SK-N-SH (cell line): ENCODE data around the gene SH2D3A. TPM values are rescaled to one million over a fixed set of nuclear protein-coding genes. Genes with fewer than 3 reads are reported as not detected.

ENCODE experiments used
- CTCF ChIA-PET: fragments of 300-600, 350-600 bp; formaldehyde crosslinking; extraction: SDS; loops from one replicate; lab custom pipeline; 2021; lab: Yijun Ruan, JAX
- POLR2A ChIA-PET: fragments of 350-600 bp; sonication (Branson Sonifier 250); formaldehyde crosslinking; extraction: SDS; loops from one replicate; lab custom pipeline; 2020; ENCODE audit warnings: antibody characterized with exemption, inconsistent platforms; lab: Yijun Ruan, JAX
- DNase-seq: peaks from one replicate; pipeline ENCODE4 v3.0.0; 2012
- H2AFZ ChIP-seq: fragments of 200-600 bp; sonication (generic); 2 replicates; pipeline ENCODE4 v1.8.1; 2016; ENCODE audit warnings: antibody characterized with exemption, mild to moderate bottlenecking, low read depth
- H3F3A ChIP-seq: fragments of 200-600 bp; sonication (generic); replicated peaks from 2 replicates; pipeline ENCODE3; 2016; ENCODE audit warnings: antibody characterized with exemption, mild to moderate bottlenecking; ENCODE audit not compliant: insufficient read depth
- H3K27ac ChIP-seq, 2 experiments: fragments of 200-500 bp in 1 of 2; fragments of 200-600 bp in 1 of 2; sonication (Bioruptor generic) in 1 of 2; sonication (generic), shearing (Covaris generic) in 1 of 2; 2 replicates each; pipeline versions ENCODE4 v1.5.1 to v1.6.1; 2014 to 2016; ENCODE audit warnings: low read depth in 2 of 2, inconsistent platforms in 1 of 2, low read length in 1 of 2, mild to moderate bottlenecking in 1 of 2, mixed read lengths in 1 of 2
- H3K27me3 ChIP-seq: fragments of 200-600 bp; sonication (generic), shearing (Covaris generic); 2 replicates; pipeline ENCODE4 v1.6.1; 2016; ENCODE audit warnings: mixed run types; ENCODE audit not compliant: insufficient read depth
- H3K36me3 ChIP-seq, 2 experiments: fragments of 200-500 bp in 1 of 2; fragments of 200-600 bp in 1 of 2; sonication (Bioruptor generic) in 1 of 2; sonication (generic) in 1 of 2; replicated peaks in 1 of 2; 2 replicates each; pipeline versions ENCODE3 to v1.5.1; 2014 to 2016; ENCODE audit warnings: low read length in 1 of 2, mild to moderate bottlenecking in 1 of 2; ENCODE audit not compliant: insufficient read depth in 2 of 2, control insufficient read depth in 1 of 2
- H3K4me1 ChIP-seq, 2 experiments: fragments of 200-500 bp in 1 of 2; fragments of 200-600 bp in 1 of 2; sonication (Bioruptor generic) in 1 of 2; sonication (generic), shearing (Covaris generic) in 1 of 2; 2 replicates each; pipeline versions ENCODE4 v1.5.1 to v1.6.1; 2014 to 2016; ENCODE audit warnings: low read depth in 1 of 2, low read length in 1 of 2, mixed run types in 1 of 2; ENCODE audit not compliant: insufficient read depth in 2 of 2, control insufficient read depth in 1 of 2
- H3K4me2 ChIP-seq: fragments of 200-600 bp; sonication (generic), shearing (Covaris generic); 2 replicates; pipeline ENCODE4 v1.6.1; 2017; ENCODE audit warnings: mixed run types
- H3K4me3 ChIP-seq, 2 experiments: fragments of 200-500 bp in 1 of 2; fragments of 200-600 bp in 1 of 2; sonication (Bioruptor generic) in 1 of 2; sonication (generic), shearing (Covaris generic) in 1 of 2; 2 replicates each; pipeline versions ENCODE4 v1.5.1 to v1.8.1; 2014 to 2016; ENCODE audit warnings: low read depth in 2 of 2, inconsistent platforms in 1 of 2, low read length in 1 of 2, mild to moderate bottlenecking in 1 of 2, mixed read lengths in 1 of 2, moderate library complexity in 1 of 2
- H3K79me2 ChIP-seq: fragments of 200-600 bp; sonication (generic); 2 replicates; pipeline ENCODE4 v1.8.1; 2017; ENCODE audit warnings: mild to moderate bottlenecking; ENCODE audit not compliant: insufficient read depth
- H3K9ac ChIP-seq: fragments of 200-600 bp; sonication (generic); 2 replicates; pipeline ENCODE4 v1.6.1; 2017; ENCODE audit warnings: mixed run types
- H3K9me2 ChIP-seq: fragments of 200-600 bp; sonication (generic); 2 replicates; pipeline ENCODE4 v1.6.1; 2017; ENCODE audit warnings: mixed run types
- H3K9me3 ChIP-seq: fragments of 200-600 bp; sonication (generic); 2 replicates; pipeline ENCODE4 v1.6.1; 2017; ENCODE audit warnings: mixed run types, mild to moderate bottlenecking, moderate library complexity
- H4K20me1 ChIP-seq: fragments of 200-600 bp; sonication (generic); 2 replicates; pipeline ENCODE4 v1.6.1; 2017; ENCODE audit warnings: mild to moderate bottlenecking, mixed run types; ENCODE audit not compliant: insufficient read depth
- ELF1 ChIP-seq: IDR thresholded peaks from 2 replicates; pipeline ENCODE4 v1.4.0; 2012
- FOXM1 ChIP-seq: IDR thresholded peaks from 2 replicates; pipeline ENCODE4 v1.4.0; 2012; ENCODE audit warnings: low read depth, mild to moderate bottlenecking
- GABPA ChIP-seq: IDR thresholded peaks from 2 replicates; pipeline ENCODE4 v1.4.0; 2012; ENCODE audit warnings: low read depth, mild to moderate bottlenecking
- GATA2 ChIP-seq: sonication (generic); formaldehyde crosslinking; IDR thresholded peaks from 2 replicates; pipeline ENCODE4 v1.5.0; 2020; ENCODE audit warnings: mild to moderate bottlenecking, missing genetic modification reagents
- JUND ChIP-seq: IDR thresholded peaks from 2 replicates; pipeline ENCODE4 v1.4.0; 2012
- NFIC ChIP-seq: IDR thresholded peaks from 2 replicates; pipeline ENCODE4 v1.4.0; 2012; ENCODE audit warnings: borderline replicate concordance
- NRF1 ChIP-seq: IDR thresholded peaks from 2 replicates; pipeline ENCODE4 v1.6.1; 2012; ENCODE audit warnings: low read depth, mild to moderate bottlenecking, low read length
- RAD21 ChIP-seq: IDR thresholded peaks from 2 replicates; pipeline ENCODE4 v1.6.1; 2012; ENCODE audit warnings: mild to moderate bottlenecking, low read length
- REST ChIP-seq: IDR thresholded peaks from 2 replicates; pipeline ENCODE4 v1.6.1; 2012; ENCODE audit warnings: mild to moderate bottlenecking, low read depth, low read length, moderate library complexity
- SIN3A ChIP-seq: IDR thresholded peaks from 2 replicates; pipeline ENCODE4 v1.6.1; 2012; ENCODE audit warnings: low read depth, mild to moderate bottlenecking, low read length, moderate library complexity, borderline replicate concordance
- SMC3 ChIP-seq: IDR thresholded peaks from 2 replicates; pipeline ENCODE4 v1.6.1; 2012; ENCODE audit warnings: low read depth, low read length, improper control_type of control experiment
- TEAD4 ChIP-seq: IDR thresholded peaks from 2 replicates; pipeline ENCODE4 v1.4.0; 2012; ENCODE audit warnings: mild to moderate bottlenecking, borderline replicate concordance; ENCODE audit not compliant: insufficient read depth
- WGBS: methylation state at CpG from one replicate; pipeline ENCODE4 v1.1.6; 2017; ENCODE audit warnings: low lambda C conversion rate; 5-methylcytosine and 5-hydroxymethylcytosine counted together
- polyA plus RNA-seq, 3 experiments: library from polyadenylated mRNA; depleted of rRNA; stranded (reverse); fragments of >200 nt; gene quantifications; 2 replicates each; pipeline ENCODE4 v1.2.3, GENCODE V29; 2012
- TF ChIP-seq, protein P1 (sequence below): fragments of 150-350 bp; IDR thresholded peaks from 2 replicates; pipeline ENCODE4 v1.6.1; 2016; ENCODE audit warnings: mild to moderate bottlenecking, low read depth, low read length
- TF ChIP-seq, protein P2 (sequence below): IDR thresholded peaks from 2 replicates; pipeline ENCODE4; 2012
- TF ChIP-seq, protein P3 (sequence below): IDR thresholded peaks from 2 replicates; pipeline ENCODE4 v1.4.0; 2012; ENCODE audit warnings: low read depth

SH2D3A gene
- polyA plus RNA-seq, 1 of the 3 experiments (the other 2 are of a cell fraction): 0.35 TPM

GRCh38 chr19:6721138-6721474 is 46.1 kb downstream of the SH2D3A start:
- H3K27ac ChIP-seq: no peak overlapping the region
- H3K27me3 ChIP-seq: peaks cover 18% of the 10 kb centered on the region
- ChIA-PET POLR2A (no interaction called here), CTCF (interaction anchor here (1.0 kb wide), 1 partner anchor 126 kb away, joined by 4 read pairs; no protein-coding TSS in a partner anchor)
- H3K9me3 ChIP-seq: no peaks in the 10 kb centered on the region
- H3K79me2 ChIP-seq: no peaks in the 10 kb centered on the region
- no peak overlapping the region for H3K4me3 ChIP-seq
- peaks cover 6% of the 10 kb centered on the region for H3F3A ChIP-seq
- no peaks in the 10 kb centered on the region for H3K9me2 ChIP-seq
- H3K4me1 ChIP-seq: no peaks in the 10 kb centered on the region
- no peak overlapping the region for H2AFZ ChIP-seq
- no peaks in the 10 kb centered on the region for H4K20me1 ChIP-seq
- no peak overlapping the region for H3K4me2 ChIP-seq
- DNase-seq: no peak
- H3K36me3 ChIP-seq: no peaks in the 10 kb centered on the region
- no peak overlapping the region for H3K9ac ChIP-seq
- TF ChIP-seq GATA2 (CRISPR knock-in tag) (no peak), REST (no peak), RAD21 (no peak), NFIC (no peak), ELF1 (no peak), GABPA (no peak), SMC3 (no peak)
- TF ChIP-seq, protein P1, sequence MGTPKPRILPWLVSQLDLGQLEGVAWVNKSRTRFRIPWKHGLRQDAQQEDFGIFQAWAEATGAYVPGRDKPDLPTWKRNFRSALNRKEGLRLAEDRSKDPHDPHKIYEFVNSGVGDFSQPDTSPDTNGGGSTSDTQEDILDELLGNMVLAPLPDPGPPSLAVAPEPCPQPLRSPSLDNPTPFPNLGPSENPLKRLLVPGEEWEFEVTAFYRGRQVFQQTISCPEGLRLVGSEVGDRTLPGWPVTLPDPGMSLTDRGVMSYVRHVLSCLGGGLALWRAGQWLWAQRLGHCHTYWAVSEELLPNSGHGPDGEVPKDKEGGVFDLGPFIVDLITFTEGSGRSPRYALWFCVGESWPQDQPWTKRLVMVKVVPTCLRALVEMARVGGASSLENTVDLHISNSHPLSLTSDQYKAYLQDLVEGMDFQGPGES: no peak
- TF ChIP-seq, protein P2, sequence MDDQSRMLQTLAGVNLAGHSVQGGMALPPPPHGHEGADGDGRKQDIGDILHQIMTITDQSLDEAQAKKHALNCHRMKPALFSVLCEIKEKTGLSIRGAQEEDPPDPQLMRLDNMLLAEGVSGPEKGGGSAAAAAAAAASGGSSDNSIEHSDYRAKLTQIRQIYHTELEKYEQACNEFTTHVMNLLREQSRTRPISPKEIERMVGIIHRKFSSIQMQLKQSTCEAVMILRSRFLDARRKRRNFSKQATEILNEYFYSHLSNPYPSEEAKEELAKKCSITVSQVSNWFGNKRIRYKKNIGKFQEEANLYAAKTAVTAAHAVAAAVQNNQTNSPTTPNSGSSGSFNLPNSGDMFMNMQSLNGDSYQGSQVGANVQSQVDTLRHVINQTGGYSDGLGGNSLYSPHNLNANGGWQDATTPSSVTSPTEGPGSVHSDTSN: no peak

DNA sequence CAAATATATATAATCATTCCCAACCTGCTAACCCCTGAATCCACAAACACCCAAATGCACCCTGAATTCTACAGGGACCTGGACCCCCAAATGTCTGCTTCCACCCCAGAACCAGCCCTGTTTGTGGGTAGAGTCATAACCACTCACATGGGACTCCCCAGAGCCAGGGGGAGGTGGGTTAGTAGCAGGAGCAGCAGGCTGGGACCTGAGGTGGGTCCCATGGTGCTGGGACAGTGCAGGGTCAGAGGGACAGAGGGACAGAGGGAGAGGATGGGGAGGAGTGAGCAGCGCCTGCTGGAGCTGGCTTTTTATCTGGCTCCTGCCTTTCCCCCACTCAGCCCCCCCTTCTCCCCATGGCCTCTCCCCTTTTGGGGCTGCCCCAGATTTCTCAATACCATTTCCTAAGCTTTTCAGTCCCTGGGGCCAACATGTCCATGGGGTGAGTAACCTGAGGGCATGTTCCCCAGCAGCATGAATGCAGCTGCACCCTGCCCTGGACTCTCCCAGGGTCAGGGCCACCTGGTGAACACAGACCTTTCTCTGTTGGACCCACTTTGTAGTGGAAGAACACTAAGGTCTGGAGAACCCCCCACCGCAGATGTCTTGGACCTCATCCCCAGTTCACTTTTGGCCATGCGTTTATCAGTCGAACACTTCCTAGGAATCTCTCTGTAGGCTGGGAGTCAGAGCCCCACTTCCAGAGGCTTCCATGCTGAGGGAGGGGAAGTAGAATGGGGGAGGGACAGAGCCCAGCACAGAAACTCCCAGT is 46.7 kb downstream of the SH2D3A start, which contains the start of gene C3:
C3 (minus strand) TSS at position 282 of the 769 bp plus-strand sequence; CDS start at position 221, 61 bp downstream.
- Histone ChIP-seq H3K27ac (no peak within 1 kb of the TSS), H3K79me2 (no peaks in the 10 kb centered on the region), H3K9me3 (no peaks in the 10 kb centered on the region), H3K27me3 (peaks cover 18% of the 10 kb centered on the region), H3F3A (peaks cover 6% of the 10 kb centered on the region), H3K4me1 (no peaks in the 10 kb centered on the region), H4K20me1 (no peaks in the 10 kb centered on the region), H3K36me3 (no peaks in the 10 kb centered on the region), H3K9me2 (no peaks in the 10 kb centered on the region), H2AFZ (no peak within 1 kb of the TSS), H3K4me2 (no peak within 1 kb of the TSS), H3K9ac (no peak within 1 kb of the TSS), H3K4me3 (no peak within 1 kb of the TSS)
- 19% methylated on average over 4 of the region's 4 CpGs for WGBS
- no peak for DNase-seq
- CTCF ChIA-PET: interaction anchor here (1.0 kb wide), 1 partner anchor 125 kb away, joined by 4 read pairs; no protein-coding TSS in a partner anchor
- POLR2A ChIA-PET: no interaction called here
- TF ChIP-seq TEAD4: no peak
- TF ChIP-seq, protein P3, sequence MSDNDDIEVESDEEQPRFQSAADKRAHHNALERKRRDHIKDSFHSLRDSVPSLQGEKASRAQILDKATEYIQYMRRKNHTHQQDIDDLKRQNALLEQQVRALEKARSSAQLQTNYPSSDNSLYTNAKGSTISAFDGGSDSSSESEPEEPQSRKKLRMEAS: no peak
- TF ChIP-seq JUND: no peak
- TF ChIP-seq, protein P1: no peak
- no peak for TF ChIP-seq RAD21
- TF ChIP-seq NRF1: no peak
- no peak for TF ChIP-seq FOXM1
- no peak for TF ChIP-seq SIN3A
- no peak for TF ChIP-seq REST
